WTC11 (cell line): ENCODE measurements around the gene ZMIZ1.

Source experiments
- ATF2 ChIP-seq: sonication (generic); formaldehyde crosslinking; IDR thresholded peaks from 2 replicates; pipeline ENCODE4 v1.8.1; 2022; ENCODE audit warnings: low read depth, missing genetic modification reagents, borderline replicate concordance
- ATF6 ChIP-seq: sonication (generic); formaldehyde crosslinking; IDR thresholded peaks from 2 replicates; pipeline ENCODE4 v1.8.1; 2023; ENCODE audit warnings: mild to moderate bottlenecking, missing genetic modification reagents
- CBFB ChIP-seq: sonication (generic); formaldehyde crosslinking; IDR thresholded peaks from 2 replicates; pipeline ENCODE4 v1.8.1; 2022; ENCODE audit warnings: mild to moderate bottlenecking, low read depth, missing genetic modification reagents
- CTCF ChIP-seq: fragments of 200-600 bp; IDR thresholded peaks from 2 replicates; pipeline ENCODE4 v1.8.0; 2022; ENCODE audit warnings: antibody characterized with exemption
- E2F5 ChIP-seq: sonication (generic); formaldehyde crosslinking; IDR thresholded peaks from 2 replicates; pipeline ENCODE4 v1.8.1; 2022; ENCODE audit warnings: mild to moderate bottlenecking, moderate library complexity, missing genetic modification reagents
- IRF2 ChIP-seq: sonication (generic); formaldehyde crosslinking; IDR thresholded peaks from 2 replicates; pipeline ENCODE4 v1.8.0; 2022; ENCODE audit warnings: low read depth, missing genetic modification reagents, borderline replicate concordance
- MLX ChIP-seq: sonication (generic); formaldehyde crosslinking; IDR thresholded peaks from 2 replicates; pipeline ENCODE4 v1.8.1; 2023; ENCODE audit warnings: mild to moderate bottlenecking, missing genetic modification reagents, moderate library complexity
- MXD4 ChIP-seq: fragments of 250-450 bp; sonication (Bioruptor Pico); IDR thresholded peaks from 2 replicates; pipeline ENCODE4 v1.8.0; 2021; ENCODE audit warnings: mild to moderate bottlenecking, moderate library complexity, borderline replicate concordance
- NR3C1 ChIP-seq: sonication (generic); formaldehyde crosslinking; conservative IDR thresholded peaks from 2 replicates; pipeline ENCODE4 v1.8.1; 2023; ENCODE audit warnings: low read depth, mild to moderate bottlenecking, missing genetic modification reagents
- RELA ChIP-seq: sonication (generic); formaldehyde crosslinking; IDR thresholded peaks from 2 replicates; pipeline ENCODE4 v1.8.1; 2022; ENCODE audit warnings: missing genetic modification reagents, mild to moderate bottlenecking, borderline replicate concordance
- STAT6 ChIP-seq: sonication (generic); formaldehyde crosslinking; conservative IDR thresholded peaks from 2 replicates; pipeline ENCODE4 v1.8.1; 2023; ENCODE audit warnings: mild to moderate bottlenecking, low read depth, missing genetic modification reagents, moderate library complexity
- ZNF232 ChIP-seq: sonication (generic); formaldehyde crosslinking; IDR thresholded peaks from 2 replicates; pipeline ENCODE4 v1.8.0; 2022; ENCODE audit warnings: mild to moderate bottlenecking, missing genetic modification reagents
- ZNF671 ChIP-seq: fragments of 250-450 bp; sonication (Bioruptor Pico); IDR thresholded peaks from 2 replicates; pipeline ENCODE4 v1.8.0; 2021; ENCODE audit warnings: mild to moderate bottlenecking
- ZSCAN18 ChIP-seq: fragments of 250-450 bp; sonication (Bioruptor Pico); IDR thresholded peaks from 2 replicates; pipeline ENCODE4 v2.1.2; 2022; ENCODE audit warnings: mild to moderate bottlenecking, moderate library complexity

GRCh38 chr10:79359816-79360498 is 291.2 kb downstream of the ZMIZ1 start:
- TF ChIP-seq ZSCAN18 (CRISPR knock-in tag) (no peak), ZNF671 (no peak), RELA (no peak), IRF2 (CRISPR knock-in tag) (no peak), CTCF (no peak), CBFB (CRISPR knock-in tag) (no peak), STAT6 (CRISPR knock-in tag) (no peak), E2F5 (CRISPR knock-in tag) (no peak), ZNF232 (CRISPR knock-in tag) (no peak), MLX (CRISPR knock-in tag) (no peak), NR3C1 (CRISPR knock-in tag) (no peak), MXD4 (CRISPR knock-in tag) (no peak), ATF6 (CRISPR knock-in tag) (no peak), ATF2 (CRISPR knock-in tag) (no peak)
